ENCODE data around the gene HMGB2.
A peak's percentile ranks its signal among the peaks of the same experiment; 100 is the strongest.

HMGB2 gene

DNA sequence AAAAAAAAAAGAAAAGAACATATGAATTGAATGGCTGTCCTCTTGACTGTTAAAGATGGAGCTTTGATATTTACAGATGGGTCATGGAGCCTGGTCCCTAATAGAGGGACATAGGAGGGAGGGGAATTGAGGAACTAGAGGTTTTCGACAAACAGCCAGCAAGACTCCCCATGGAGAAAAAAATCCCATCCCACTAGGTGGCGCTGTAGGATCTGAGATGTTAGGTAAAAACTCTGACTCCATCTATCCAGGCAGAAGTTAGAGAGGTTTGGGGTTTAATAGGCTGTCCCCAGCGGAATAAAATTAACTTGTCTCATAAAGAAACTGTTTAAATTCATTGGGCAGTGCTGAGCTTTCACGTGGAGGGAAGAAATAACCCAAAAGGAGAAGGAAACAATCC lies 45.9 kb downstream of the HMGB2 start:
- DNase-seq: peak in 4 of 5 donors; percentile 42 to 74 (median 57)

DNA sequence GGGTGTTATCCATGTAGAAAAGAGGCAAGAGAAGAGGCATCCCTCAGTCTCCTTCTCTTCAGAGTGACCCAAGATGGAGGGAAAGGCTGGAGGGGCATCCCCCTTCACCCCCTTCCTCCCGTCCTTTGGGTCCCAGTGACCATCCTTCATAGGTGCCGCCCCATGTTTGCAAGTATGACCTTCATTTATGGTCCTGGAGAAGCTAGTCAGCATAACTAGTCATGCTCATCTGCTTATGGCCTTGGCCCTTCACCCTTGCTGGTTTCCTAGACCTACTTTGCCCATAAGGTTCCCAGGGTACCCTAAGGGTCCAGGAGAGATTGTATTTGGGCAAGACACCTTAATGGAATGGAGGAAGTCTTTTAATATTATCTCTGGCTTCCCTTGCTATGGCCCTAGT lies 46.7 kb downstream of the HMGB2 start:
- no peak for DNase-seq

DNA sequence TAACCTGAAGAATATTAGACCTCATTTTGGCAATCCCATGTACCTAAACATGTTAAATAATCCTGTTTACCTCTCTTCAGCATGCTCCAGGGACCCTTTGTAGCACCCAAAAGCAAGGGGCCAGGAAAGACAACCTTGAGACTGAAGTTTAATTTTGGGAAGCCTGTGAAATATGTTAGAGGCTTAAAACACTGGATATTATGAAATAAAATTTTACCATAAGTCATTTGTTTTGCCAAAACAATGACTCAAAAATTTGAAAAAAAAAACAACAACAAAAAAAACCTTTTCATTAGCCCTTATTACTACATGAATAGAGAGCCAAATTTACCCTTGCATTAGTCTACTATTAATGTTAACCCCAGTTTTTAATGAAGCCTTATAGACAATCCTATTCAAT lies 49.7 kb downstream of the HMGB2 start:
- DNase-seq: no peak

DNA sequence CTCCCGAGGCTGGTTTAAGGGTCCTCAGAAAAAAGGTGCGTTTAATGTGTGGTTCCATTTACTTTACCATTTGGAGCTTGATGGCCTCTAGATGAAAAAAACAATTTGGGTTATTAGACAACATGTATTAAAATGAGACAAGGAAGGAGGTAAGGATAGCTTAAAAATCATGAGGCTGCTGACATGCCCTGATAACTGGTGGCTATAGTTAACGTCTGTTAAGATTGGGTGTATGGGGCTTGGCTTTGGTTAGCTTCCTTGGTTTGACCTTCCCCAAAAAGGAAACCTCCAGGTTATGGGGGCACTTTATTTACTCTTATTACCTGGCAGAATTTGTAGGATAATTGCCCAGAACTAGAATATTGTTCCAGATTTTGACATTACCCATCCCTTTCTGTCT lies 51.5 kb downstream of the HMGB2 start:
- DNase-seq: no peak

DNA sequence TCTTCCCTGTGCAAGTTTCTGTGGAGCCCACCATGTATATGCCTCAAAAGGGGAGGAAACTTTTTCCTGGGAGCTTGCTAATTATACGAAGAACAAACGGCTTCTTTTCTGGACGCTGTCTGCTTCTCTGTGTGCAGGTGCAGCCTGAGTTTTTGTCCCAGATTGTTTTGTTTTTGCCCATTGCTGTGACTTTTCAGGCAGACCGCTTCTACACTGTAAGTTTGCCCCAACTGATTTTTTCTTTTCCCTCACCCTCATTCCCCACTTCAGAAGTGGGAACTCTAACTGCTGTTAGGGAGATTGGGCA lies 51.9 kb downstream of the HMGB2 start:
- no peak for DNase-seq

DNA sequence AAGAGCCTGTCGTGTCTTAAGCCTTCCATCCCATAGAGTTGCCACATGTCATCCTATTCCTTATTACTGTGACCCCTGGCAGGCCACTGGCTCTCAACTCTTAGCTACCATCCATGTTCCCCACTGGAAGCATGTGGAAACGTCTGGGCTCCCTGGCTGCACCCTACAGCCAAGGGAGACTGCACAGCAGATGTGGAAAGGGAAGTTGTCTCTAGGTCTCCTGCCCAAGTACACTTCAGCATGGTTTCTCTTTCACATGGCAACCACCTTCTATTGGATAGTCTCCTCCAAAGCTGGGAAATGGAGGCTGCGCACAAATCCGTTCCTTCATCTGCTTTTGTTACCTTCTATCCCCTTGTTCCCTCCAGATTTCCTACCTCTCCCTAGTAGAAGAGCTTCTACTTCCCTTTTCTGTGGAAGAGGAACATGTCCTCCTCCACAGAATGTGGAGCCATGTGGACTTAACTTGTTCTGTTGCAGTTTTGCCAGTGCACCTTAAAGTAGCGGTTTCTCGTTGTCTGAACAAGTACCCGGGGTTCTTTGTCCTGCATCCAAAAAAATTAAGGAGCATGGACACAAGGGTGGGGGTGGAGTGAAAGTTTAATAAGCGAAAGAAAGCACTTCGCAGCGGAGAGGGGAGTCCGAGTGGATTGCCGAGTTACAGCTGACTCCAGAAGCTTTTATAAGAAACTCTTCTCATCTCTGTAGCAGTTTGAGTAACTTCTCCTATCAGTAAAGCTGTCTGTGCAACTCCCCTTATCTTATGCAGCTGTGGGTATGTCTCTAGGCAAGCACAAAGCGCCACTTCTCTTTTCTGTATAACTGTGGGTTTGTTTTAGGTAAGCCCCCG lies 52.5 kb downstream of the HMGB2 start:
- no peak for DNase-seq

Measured in T-helper 1 cell (primary cell).